H9 (cell line): ENCODE data around the gene KRT13. TPM values are rescaled to one million over a fixed set of nuclear protein-coding genes. Genes with fewer than 3 reads are reported as not detected.

Experiments used
- DNase-seq: peaks from one replicate; pipeline ENCODE4 v3.0.0-alpha.2; 2017
- H2AFZ ChIP-seq: one replicate; pipeline ENCODE4 v1.6.1; 2013; ENCODE audit warnings: mild to moderate bottlenecking, low read length, control low read depth, moderate library complexity
- H2AK5ac ChIP-seq: 2 replicates; pipeline ENCODE4 v1.6.1; 2013; ENCODE audit warnings: low read length, control low read depth, mixed read lengths; ENCODE audit not compliant: insufficient read length
- H2BK120ac ChIP-seq: one replicate; pipeline ENCODE4 v1.6.1; 2013; ENCODE audit warnings: low read depth, mild to moderate bottlenecking, low read length, control low read depth, inconsistent platforms; ENCODE audit not compliant: poor library complexity, severe bottlenecking
- H2BK12ac ChIP-seq: 2 replicates; pipeline ENCODE4 v1.6.1; 2013; ENCODE audit warnings: low read length, control low read depth, mixed read lengths, low read depth; ENCODE audit not compliant: insufficient read length
- H2BK15ac ChIP-seq: 2 replicates; pipeline ENCODE4 v1.6.1; 2013; ENCODE audit warnings: low read depth, low read length, control low read depth
- H2BK20ac ChIP-seq: one replicate; pipeline ENCODE4 v1.6.1; 2013; ENCODE audit warnings: low read depth, mild to moderate bottlenecking, low read length, control low read depth, inconsistent platforms; ENCODE audit not compliant: poor library complexity, severe bottlenecking
- H2BK5ac ChIP-seq: 2 replicates; pipeline ENCODE4 v1.6.1; 2013; ENCODE audit warnings: low read length, control low read depth, mixed read lengths; ENCODE audit not compliant: insufficient read length
- H3K14ac ChIP-seq: 2 replicates; pipeline ENCODE4 v1.6.1; 2013; ENCODE audit warnings: low read length, control low read depth; ENCODE audit not compliant: insufficient read depth
- H3K18ac ChIP-seq: 2 replicates; pipeline ENCODE4 v1.6.1; 2013; ENCODE audit warnings: low read depth, mild to moderate bottlenecking, mixed read lengths, low read length, control low read depth; ENCODE audit not compliant: insufficient read length
- H3K23ac ChIP-seq: 2 replicates; pipeline ENCODE4 v1.6.1; 2013; ENCODE audit warnings: low read length, control low read depth, mixed read lengths, low read depth; ENCODE audit not compliant: insufficient read length
- H3K23me2 ChIP-seq: 2 replicates; pipeline ENCODE4 v1.6.1; 2013; ENCODE audit warnings: low read depth, mild to moderate bottlenecking, mixed read lengths, low read length, control low read depth; ENCODE audit not compliant: insufficient read length, poor library complexity, severe bottlenecking
- H3K27ac ChIP-seq: 2 replicates; pipeline ENCODE4 v1.5.1; 2013; ENCODE audit warnings: low read length, control low read depth, mixed read lengths, low read depth; ENCODE audit not compliant: insufficient read length
- H3K27me3 ChIP-seq: 2 replicates; pipeline ENCODE4 v1.6.1; 2013; ENCODE audit warnings: low read length, control low read depth, inconsistent platforms; ENCODE audit not compliant: insufficient read depth
- H3K4ac ChIP-seq: 2 replicates; pipeline ENCODE4 v1.6.1; 2013; ENCODE audit warnings: low read depth, mild to moderate bottlenecking, control low read depth, inconsistent platforms, low read length, moderate library complexity
- H3K4me1 ChIP-seq: 2 replicates; pipeline ENCODE4 v1.6.1; 2013; ENCODE audit warnings: low read length, control low read depth, inconsistent platforms; ENCODE audit not compliant: insufficient read depth
- H3K4me2 ChIP-seq: 2 replicates; pipeline ENCODE4 v1.6.1; 2013; ENCODE audit warnings: low read length, control low read depth, mixed read lengths; ENCODE audit not compliant: insufficient read length, insufficient read depth
- H3K56ac ChIP-seq: 2 replicates; pipeline ENCODE4 v1.6.1; 2013; ENCODE audit warnings: low read depth, mild to moderate bottlenecking, mixed read lengths, low read length, control low read depth; ENCODE audit not compliant: insufficient read length
- H3K79me1 ChIP-seq: 2 replicates; pipeline ENCODE4 v1.6.1; 2013; ENCODE audit warnings: low read depth, mild to moderate bottlenecking, moderate library complexity, low read length, control low read depth, inconsistent platforms; ENCODE audit not compliant: insufficient read depth, poor library complexity, severe bottlenecking
- H3K79me2 ChIP-seq: 2 replicates; pipeline ENCODE4 v1.6.1; 2013; ENCODE audit warnings: low read length, control low read depth, inconsistent platforms; ENCODE audit not compliant: insufficient read depth
- H3K9ac ChIP-seq: 2 replicates; pipeline ENCODE4 v1.6.1; 2013; ENCODE audit warnings: low read length, control low read depth, mixed read lengths; ENCODE audit not compliant: insufficient read length; ENCODE audit errors: extremely low read depth
- H3K9me3 ChIP-seq: one replicate; pipeline ENCODE4 v1.6.1; 2013; ENCODE audit warnings: low read depth, low read length, inconsistent platforms; ENCODE audit not compliant: control insufficient read depth
- H3T11ph ChIP-seq: one replicate; pipeline ENCODE4 v1.6.1; 2013; ENCODE audit warnings: mild to moderate bottlenecking, low read length, control low read depth, inconsistent platforms
- H4K20me1 ChIP-seq: one replicate; pipeline ENCODE4 v1.6.1; 2013; ENCODE audit not compliant: control insufficient read depth, insufficient read length, insufficient read depth
- H4K5ac ChIP-seq: 2 replicates; pipeline ENCODE4 v1.6.1; 2013; ENCODE audit warnings: low read depth, mild to moderate bottlenecking, mixed read lengths, low read length, control low read depth; ENCODE audit not compliant: insufficient read length
- H4K8ac ChIP-seq: replicated peaks from 2 replicates; pipeline ENCODE4 v1.6.1; 2013; ENCODE audit warnings: low read length, control low read depth, mixed read lengths, low read depth; ENCODE audit not compliant: insufficient read length
- H4K91ac ChIP-seq: 2 replicates; pipeline ENCODE4 v1.6.1; 2013; ENCODE audit warnings: low read depth, mild to moderate bottlenecking, moderate library complexity, mixed read lengths, low read length, control low read depth; ENCODE audit not compliant: insufficient read length
- H3K27ac Mint-ChIP-seq, 3 experiments: 2 replicates in 2 of 3; 3 replicates in 1 of 3; pipeline ENCODE4 v1.8.0; 2020 to 2021; ENCODE audit warnings: mixed read lengths in 3 of 3, mild to moderate bottlenecking in 1 of 3, moderate library complexity in 1 of 3
- H3K27me3 Mint-ChIP-seq: 2 replicates; pipeline ENCODE4 v1.8.0; 2021; ENCODE audit warnings: low read depth, mild to moderate bottlenecking, moderate library complexity, mixed read lengths
- H3K36me3 Mint-ChIP-seq, 3 experiments: 2 replicates in 2 of 3; 3 replicates in 1 of 3; pipeline ENCODE4 v1.8.0; 2020 to 2021; ENCODE audit warnings: low read depth in 3 of 3, mixed read lengths in 3 of 3; ENCODE audit not compliant: insufficient read depth in 1 of 3
- H3K4me1 Mint-ChIP-seq, 2 experiments: 2 replicates each; pipeline ENCODE4 v1.8.0; 2020; ENCODE audit warnings: mixed read lengths in 2 of 2
- H3K4me3 Mint-ChIP-seq, 2 experiments: 2 replicates in 1 of 2; 3 replicates in 1 of 2; pipeline ENCODE4 v1.8.0; 2020 to 2021; ENCODE audit warnings: mild to moderate bottlenecking in 2 of 2, mixed read lengths in 2 of 2, moderate library complexity in 1 of 2
- H3K9me3 Mint-ChIP-seq, 2 experiments: 2 replicates in 1 of 2; 3 replicates in 1 of 2; pipeline ENCODE4 v1.8.0; 2020; ENCODE audit warnings: mild to moderate bottlenecking in 2 of 2, mixed read lengths in 2 of 2, moderate library complexity in 1 of 2
- CTCF ChIP-seq: fragments of 200-600 bp; sonication (generic); conservative IDR thresholded peaks from 3 replicates; pipeline ENCODE4 v1.8.0; 2021; ENCODE audit warnings: antibody characterized with exemption, mild to moderate bottlenecking
- WGBS: extraction: QIAGEN DNeasy Blood & Tissue Kit; methylation state at CpG from one replicate; pipeline ENCODE4 v1.1.7; 2013; ENCODE audit warnings: missing lambda C conversion rate, low lambda C conversion rate, mixed read lengths; ENCODE audit not compliant: insufficient read length; ENCODE audit errors: extremely low coverage; 5-methylcytosine and 5-hydroxymethylcytosine counted together
- total RNA-seq: library from RNA; stranded (reverse); gene quantifications from 2 replicates; pipeline ENCODE4 v1.2.1, GENCODE V29; 2021

KRT13 gene
- total RNA-seq, 1 experiment from 2014 or later = not detected

- no peaks in the 10 kb centered on the region for H3K9me3 Mint-ChIP-seq
- no peak overlapping the region for H3K14ac ChIP-seq
- peaks cover 27% of the 10 kb centered on the region for H3K27me3 Mint-ChIP-seq
- H3K36me3 Mint-ChIP-seq = no peaks in the 10 kb centered on the region
- no peaks in the 10 kb centered on the region for H3K4me1 ChIP-seq
- H3K9me3 ChIP-seq = no peaks in the 10 kb centered on the region
- H3K79me1 ChIP-seq = no peaks in the 10 kb centered on the region
- H2BK20ac ChIP-seq = no peak overlapping the region
- DNase-seq = peak; percentile 93
- no peak overlapping the region for H2BK12ac ChIP-seq
- no peak overlapping the region for H3K18ac ChIP-seq
- H2BK120ac ChIP-seq = no peak overlapping the region
- no peak overlapping the region for H3T11ph ChIP-seq
- H3K4me1 Mint-ChIP-seq = peaks cover 1 to 10% of the 10 kb centered on the region in 2 experiments
- no peak overlapping the region for H3K27ac ChIP-seq
- no CpG with 5 or more reads among the region's 29 CpGs for WGBS
- no peak overlapping the region for H2AFZ ChIP-seq
- no peak overlapping the region for H4K5ac ChIP-seq
- no peak overlapping the region for H3K23ac ChIP-seq
- no peak overlapping the region; the same call in 1 of the 2 replicates for H2BK15ac ChIP-seq
- no peak overlapping the region for H3K56ac ChIP-seq
- H3K9ac ChIP-seq = no peak overlapping the region
- H3K4me3 Mint-ChIP-seq = no peak overlapping the region
- no peak overlapping the region for H3K4me2 ChIP-seq
- no peaks in the 10 kb centered on the region for H4K20me1 ChIP-seq
- no peaks in the 10 kb centered on the region for H3K27me3 ChIP-seq
- H3K4ac ChIP-seq = no peak overlapping the region
- no peak overlapping the region for H2BK5ac ChIP-seq
- H3K79me2 ChIP-seq = no peaks in the 10 kb centered on the region
- no peak overlapping the region for H4K91ac ChIP-seq
- H2AK5ac ChIP-seq = no peak overlapping the region
- peak; percentile 91 for TF ChIP-seq CTCF
- H3K27ac Mint-ChIP-seq = no peak overlapping the region
- H4K8ac ChIP-seq = no peak overlapping the region
- peaks cover 3% of the 10 kb centered on the region for H3K23me2 ChIP-seq
Observed at GRCh38 chr17:41486809-41487530, 18.4 kb downstream of the KRT13 start.
